Tibial nerve (tissue), 4 donors: ENCODE results near the gene ASCL5.

ENCODE experiments used
- CTCF ChIP-seq, 5 experiments: fragments of 200-600 bp in 3 of 5; fragments of 450-650 bp in 2 of 5; sonication (generic) in 3 of 5; IDR thresholded peaks; one replicate each; pipeline ENCODE4 v1.5.1; 2016 to 2019; ENCODE audit warnings: antibody characterized with exemption in 5 of 5, mild to moderate bottlenecking in 3 of 5, moderate library complexity in 2 of 5
- EP300 ChIP-seq, 2 donors: sonication (generic); formaldehyde crosslinking; IDR thresholded peaks; one replicate each; pipeline ENCODE4 v1.6.1; 2017; ENCODE audit warnings: antibody characterized with exemption in 2 of 2, mild to moderate bottlenecking in 1 of 2
- POLR2A ChIP-seq, 2 donors: fragments of 450-650 bp; IDR thresholded peaks; one replicate each; pipeline ENCODE4 v1.6.1; 2017; ENCODE audit warnings: antibody characterized with exemption in 2 of 2, mild to moderate bottlenecking in 2 of 2, moderate library complexity in 2 of 2

GRCh38 chr1:201069636-201070035 lies 57.3 kb downstream of the ASCL5 start:
- TF ChIP-seq CTCF (IDR thresholded peaks at IDR 0.05) (no peak), POLR2A (IDR thresholded peaks at IDR 0.05) (no peak), EP300 (IDR thresholded peaks at IDR 0.05) (no peak)
